GM21737 (cell line): ENCODE data around the gene KDM4C.

Experiments
- ATAC-seq: cut with Tn5 transposase; IDR thresholded peaks from one replicate; pipeline ENCODE4 v1.9.1; 2021; ENCODE audit warnings: mild to moderate bottlenecking, moderate library complexity; ENCODE audit not compliant: unreplicated experiment

KDM4C gene

GRCh38 chr9:7121664-7122063 lies 363.9 kb downstream of the KDM4C start:
- ATAC-seq: no peak

- no peak for ATAC-seq
These were observed 366.0 kb downstream of the KDM4C start for GRCh38 chr9:7123743-7124142.

GRCh38 chr9:7125231-7125630 lies 367.5 kb downstream of the KDM4C start:
- no peak for ATAC-seq

GRCh38 chr9:7129391-7129790 lies 371.6 kb downstream of the KDM4C start:
- no peak for ATAC-seq

- ATAC-seq: no peak
These were observed 372.6 kb downstream of the KDM4C start for GRCh38 chr9:7130266-7130820.

GRCh38 chr9:7132605-7133004 lies 374.8 kb downstream of the KDM4C start:
- ATAC-seq: no peak

- no peak for ATAC-seq
These were observed 378.0 kb downstream of the KDM4C start for GRCh38 chr9:7135735-7136134.

GRCh38 chr9:7137040-7137439 lies 379.3 kb downstream of the KDM4C start:
- ATAC-seq: no peak

GRCh38 chr9:7137571-7137970 lies 379.8 kb downstream of the KDM4C start:
- ATAC-seq: no peak

- no peak for ATAC-seq
These were observed 382.1 kb downstream of the KDM4C start for GRCh38 chr9:7139886-7140285.

- no peak for ATAC-seq
These were observed 382.6 kb downstream of the KDM4C start for GRCh38 chr9:7140401-7140800.

GRCh38 chr9:7143645-7144200 lies 385.9 kb downstream of the KDM4C start:
- ATAC-seq: no peak

GRCh38 chr9:7144265-7145046 lies 386.7 kb downstream of the KDM4C start:
- no peak for ATAC-seq

GRCh38 chr9:7145361-7146069 lies 387.7 kb downstream of the KDM4C start:
- ATAC-seq: no peak

GRCh38 chr9:7146582-7146981 lies 388.8 kb downstream of the KDM4C start:
- ATAC-seq: no peak

- no peak for ATAC-seq
These were observed 389.6 kb downstream of the KDM4C start for GRCh38 chr9:7147121-7148090.

GRCh38 chr9:7148243-7148765 lies 390.5 kb downstream of the KDM4C start:
- ATAC-seq: no peak

- ATAC-seq: no peak
These were observed 391.5 kb downstream of the KDM4C start for GRCh38 chr9:7149258-7149657.

GRCh38 chr9:7150153-7150890 lies 392.5 kb downstream of the KDM4C start:
- ATAC-seq: no peak

- ATAC-seq: no peak
These were observed 395.4 kb downstream of the KDM4C start for GRCh38 chr9:7153134-7153533.
